GM12891 (cell line): ENCODE data around the gene ADAT1.

Source experiments
- DNase-seq: peaks from one replicate; pipeline ENCODE4 v3.0.0; 2011; ENCODE audit warnings: low spot score; ENCODE audit not compliant: insufficient read length
- FAIRE-seq: peaks from 2 replicates; lab custom pipeline; 2011; peaks lifted over from hg19 to GRCh38; lab: Jason Lieb, UNC
- PAX5 ChIP-seq: IDR thresholded peaks from 2 replicates; pipeline ENCODE4 v1.6.1; 2011; ENCODE audit warnings: low read length, moderate library complexity, mild to moderate bottlenecking; ENCODE audit not compliant: insufficient read depth, severe bottlenecking
- POLR2A ChIP-seq: IDR thresholded peaks from 2 replicates; pipeline ENCODE4 v1.6.1; 2011; ENCODE audit warnings: low read depth, low read length, control low read depth
- POLR2AphosphoS5 ChIP-seq: IDR thresholded peaks from 2 replicates; pipeline ENCODE4 v1.6.1; 2011; ENCODE audit warnings: low read depth, low read length, control low read depth
- POU2F2 ChIP-seq: IDR thresholded peaks from 2 replicates; pipeline ENCODE4 v1.6.1; 2011; ENCODE audit warnings: low read depth, mild to moderate bottlenecking, control low read depth, low read length, moderate library complexity
- SPI1 ChIP-seq: IDR thresholded peaks from 2 replicates; pipeline ENCODE4 v1.6.1; 2011; ENCODE audit warnings: low read depth, low read length, control low read depth
- TAF1 ChIP-seq: IDR thresholded peaks from 2 replicates; pipeline ENCODE4 v1.6.1; 2011; ENCODE audit warnings: low read depth, low read length, control low read depth

ADAT1 gene

GRCh38 chr16:75620326-75621169, 2.5 kb downstream of the ADAT1 start:
- DNase-seq (no peak), FAIRE-seq (no peak)
- TF ChIP-seq POLR2AphosphoS5 (no peak), PAX5 (no peak), TAF1 (no peak), POLR2A (no peak), SPI1 (no peak), POU2F2 (no peak)

DNA sequence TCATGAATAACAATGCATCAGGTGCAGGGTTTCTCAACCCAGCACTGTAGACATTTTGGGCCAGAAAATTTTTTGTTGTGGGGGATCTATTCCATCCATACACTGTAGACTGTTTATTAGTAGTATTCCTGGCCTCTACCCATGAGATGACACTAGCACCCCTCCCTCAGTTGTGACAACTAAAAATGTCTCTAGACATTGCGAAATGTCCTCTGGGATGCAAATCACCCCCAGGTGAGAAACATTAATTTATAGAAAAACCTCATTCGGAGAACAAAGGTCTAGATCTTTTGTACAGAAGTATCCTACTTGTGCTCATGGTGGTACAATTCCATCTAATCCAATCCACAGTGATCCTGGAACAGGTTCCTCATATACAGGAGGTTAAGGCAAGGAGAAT, 4.3 kb downstream of the ADAT1 start:
- no peak for FAIRE-seq
- TF ChIP-seq POLR2AphosphoS5 (no peak), SPI1 (no peak), POLR2A (no peak), PAX5 (no peak), POU2F2 (no peak), TAF1 (no peak)

GRCh38 chr16:75617121-75617520, 6.0 kb downstream of the ADAT1 start:
- TF ChIP-seq POLR2AphosphoS5, result no peak
- TF ChIP-seq POLR2A, result no peak
- no peak for TF ChIP-seq TAF1
- TF ChIP-seq PAX5, result no peak
- TF ChIP-seq SPI1, result no peak
- no peak for TF ChIP-seq POU2F2
- FAIRE-seq, result no peak
- no peak for DNase-seq

More for the DNA sequence above, 4.3 kb downstream of the ADAT1 start:
- no peak for DNase-seq

DNA sequence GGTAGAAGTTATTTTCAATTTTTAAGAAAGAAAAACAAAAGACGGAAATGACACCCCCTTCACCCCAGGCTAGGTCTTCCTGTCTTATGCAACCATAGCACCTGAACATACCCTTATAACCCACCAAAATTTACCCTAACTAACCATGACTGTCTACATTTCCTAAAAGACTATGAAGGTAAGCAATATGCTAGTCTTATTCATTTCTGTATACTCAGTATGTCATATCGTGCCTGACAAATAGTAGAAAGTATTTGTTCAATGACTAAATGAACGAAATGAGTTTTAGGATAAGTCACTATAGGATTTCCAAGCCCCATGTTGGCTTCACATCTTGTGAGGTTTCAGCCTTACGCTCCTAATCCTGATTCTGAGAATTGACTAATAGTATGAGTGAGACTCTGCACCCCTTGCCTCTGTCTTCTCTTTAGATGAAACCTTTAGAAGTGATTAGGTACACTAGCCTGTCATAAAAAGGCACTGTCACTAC, 6.5 kb downstream of the ADAT1 start:
- DNase-seq (no peak), FAIRE-seq (no peak)
- TF ChIP-seq POU2F2, result no peak
- no peak for TF ChIP-seq POLR2A
- TF ChIP-seq POLR2AphosphoS5, result no peak
- TF ChIP-seq SPI1, result no peak
- TF ChIP-seq PAX5, result no peak
- no peak for TF ChIP-seq TAF1

DNA sequence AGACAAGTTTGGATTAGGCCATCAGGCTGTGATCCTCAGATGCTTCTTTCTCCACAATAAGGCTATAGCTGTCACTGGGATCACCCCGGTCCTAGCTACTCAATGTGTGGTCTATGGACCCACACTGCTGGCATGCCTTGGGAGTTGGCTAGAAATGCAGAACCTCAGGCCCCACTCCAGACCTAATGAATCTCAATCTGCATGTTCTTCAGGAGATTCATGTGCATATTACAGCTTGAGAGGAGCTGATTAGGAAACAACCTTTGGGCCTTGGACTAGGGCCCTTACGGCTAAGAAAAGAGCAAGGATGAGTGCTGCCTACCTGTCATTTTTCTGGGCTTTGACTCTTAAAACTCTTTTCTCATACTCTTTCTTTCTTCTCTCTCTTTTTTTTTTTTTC, 7.5 kb downstream of the ADAT1 start:
- FAIRE-seq, result no peak
- TF ChIP-seq PAX5 (no peak), TAF1 (no peak), POLR2A (no peak), POU2F2 (no peak), SPI1 (no peak), POLR2AphosphoS5 (no peak)
- no peak for DNase-seq

DNA sequence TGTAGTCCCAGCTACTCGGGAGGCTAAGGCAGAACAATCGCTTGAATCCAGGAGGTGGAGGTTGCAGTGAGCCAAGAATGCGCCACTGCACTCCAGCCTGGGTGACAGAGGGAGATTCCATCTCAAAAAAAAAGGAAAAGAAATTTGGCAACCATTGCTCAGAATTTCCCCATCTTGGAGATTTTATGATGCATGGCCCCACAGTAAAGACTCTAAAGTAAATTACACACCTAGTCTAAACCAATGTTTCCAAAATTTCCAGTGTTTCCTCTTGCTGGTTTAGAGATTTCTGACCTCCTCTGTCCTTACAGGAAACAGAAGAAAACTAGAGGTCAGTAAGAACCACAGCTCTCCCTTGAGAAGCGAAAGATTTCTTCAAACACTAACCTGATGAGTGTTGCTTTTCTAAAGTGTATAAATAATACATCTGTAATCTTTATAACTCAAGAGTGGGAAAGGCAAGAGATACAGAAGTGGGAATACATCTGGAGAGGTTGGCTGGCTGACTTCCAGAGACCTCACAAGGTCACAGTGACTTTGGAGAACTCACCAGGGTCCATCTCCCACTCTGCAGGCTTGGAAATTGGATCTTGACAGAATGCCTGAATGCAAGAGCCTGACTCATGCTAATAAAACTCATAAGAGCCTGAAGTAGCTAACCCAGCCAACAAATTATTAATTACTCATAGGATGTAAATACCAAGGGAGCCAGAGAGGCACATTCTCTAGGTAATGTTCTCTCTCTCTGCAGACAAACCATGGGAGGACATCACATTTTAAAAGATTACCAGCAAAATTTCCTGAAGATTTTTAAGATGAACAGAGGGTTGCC, 8.8 kb downstream of the ADAT1 start:
- no peak for FAIRE-seq
- DNase-seq, result no peak
- TF ChIP-seq TAF1 (no peak), PAX5 (no peak), POU2F2 (no peak), SPI1 (no peak), POLR2A (no peak)

DNA sequence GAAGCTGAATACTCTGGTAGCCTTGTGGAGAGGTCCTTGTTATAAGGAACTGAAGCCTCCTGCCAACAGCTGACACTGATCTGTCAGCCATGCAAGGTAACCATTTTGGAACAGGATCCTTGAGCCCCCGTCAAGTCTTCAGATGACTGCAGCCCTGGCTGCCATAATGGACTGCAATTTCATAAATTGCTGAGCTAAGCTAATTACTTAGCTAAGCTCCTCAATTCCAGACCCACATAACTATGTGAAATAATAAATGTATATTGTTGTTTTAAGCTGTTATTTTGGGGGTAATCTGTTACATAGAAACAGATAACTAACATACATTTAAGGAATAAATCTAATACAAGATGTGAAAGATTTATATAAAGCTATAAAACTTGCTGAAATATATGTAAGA, 16.6 kb downstream of the ADAT1 start:
- FAIRE-seq (no peak), DNase-seq (no peak)
- no peak for TF ChIP-seq SPI1
- TF ChIP-seq TAF1, result no peak
- TF ChIP-seq PAX5, result no peak
- TF ChIP-seq POLR2A, result no peak
- TF ChIP-seq POU2F2, result no peak
- no peak for TF ChIP-seq POLR2AphosphoS5

- TF ChIP-seq TAF1 (no peak), SPI1 (no peak), POU2F2 (no peak)
- no peak for FAIRE-seq
- DNase-seq, result no peak
These were observed 19.8 kb downstream of the ADAT1 start for GRCh38 chr16:75603241-75603640.

GRCh38 chr16:75599452-75600277, 23.4 kb downstream of the ADAT1 start:
- no peak for FAIRE-seq
- no peak for DNase-seq
- TF ChIP-seq TAF1, result no peak
- no peak for TF ChIP-seq POLR2AphosphoS5
- TF ChIP-seq POLR2A, result no peak
- TF ChIP-seq POU2F2, result no peak
- TF ChIP-seq SPI1, result no peak
- TF ChIP-seq PAX5, result no peak
